SH-SY5Y (cell line): ENCODE results near the gene HSD11B1.

Experiments
- GATA2 ChIP-seq: IDR thresholded peaks from 2 replicates; pipeline ENCODE4 v1.6.1; 2011; ENCODE audit warnings: mild to moderate bottlenecking, low read depth, low read length
- GATA3 ChIP-seq: IDR thresholded peaks from 2 replicates; pipeline ENCODE4 v1.6.1; 2011; ENCODE audit warnings: low read depth, mild to moderate bottlenecking, low read length, moderate library complexity

DNA sequence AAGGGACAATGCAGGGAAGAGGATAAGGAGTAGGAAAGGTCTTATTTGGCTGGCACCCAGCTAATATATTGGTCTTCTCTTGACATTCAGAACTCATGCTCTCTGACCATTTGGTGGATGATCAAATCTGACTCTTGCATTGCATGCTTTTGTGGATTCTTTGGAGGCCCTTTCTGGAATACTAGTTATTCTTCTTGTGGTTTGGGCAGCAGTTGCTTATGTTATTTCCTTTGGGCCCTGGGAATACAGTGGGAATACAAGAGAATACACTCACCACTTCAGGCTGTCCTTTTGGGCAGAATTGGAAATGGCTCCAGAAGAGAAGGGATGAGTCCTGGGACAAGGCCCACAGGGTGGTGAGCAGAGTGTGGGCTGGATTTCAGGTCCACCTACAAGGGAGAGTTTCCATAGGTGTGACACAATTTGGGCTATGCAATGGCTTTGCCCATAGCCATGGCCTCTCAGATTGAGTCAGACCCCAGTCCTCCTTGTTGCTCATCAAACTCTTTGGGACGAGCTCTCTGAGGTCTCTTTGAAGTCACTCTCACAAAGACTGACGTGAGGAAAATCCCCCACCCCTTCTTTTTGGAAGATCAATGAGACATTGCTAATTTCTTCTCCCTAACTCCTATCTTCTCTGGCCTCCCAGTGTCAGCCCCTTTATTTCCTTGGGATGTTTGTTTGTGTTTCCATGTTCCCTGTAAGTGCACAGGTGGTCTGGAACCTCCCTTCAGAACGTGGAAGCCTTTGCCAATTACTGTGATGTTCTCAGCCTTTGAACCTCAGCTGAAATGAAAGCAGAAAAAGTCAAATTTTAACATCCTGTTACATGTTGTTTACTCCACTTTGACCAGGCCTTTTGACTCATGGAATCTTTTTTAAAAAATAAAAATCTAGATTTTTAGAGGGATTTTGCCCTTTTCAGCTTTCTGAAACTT lies 19.4 kb downstream of the HSD11B1 start:
- TF ChIP-seq GATA2, result no peak
- no peak for TF ChIP-seq GATA3
